Activated naive CD4-positive, alpha-beta T cell treated with anti-CD3 and anti-CD28 coated beads, Interleukin-2, amount 50 U/mL, for 72 hours (primary cell): ENCODE data around the gene FBXO41. TPM values are rescaled to one million over a fixed set of nuclear protein-coding genes. Genes with fewer than 3 reads are reported as not detected.

ENCODE experiments used
- ATAC-seq, 2 donors: fragments of 150-1000 bp; cut with Tn5 transposase; 2 replicates each; pipeline ENCODE4 v1.10.0; 2021; ENCODE audit warnings: mild to moderate bottlenecking in 2 of 2, moderate library complexity in 2 of 2
- DNase-seq, 2 donors: peaks; one replicate each; pipeline ENCODE4 v3.0.0; 2021 to 2022; ENCODE audit warnings: low spot score in 2 of 2
- H3K27ac Mint-ChIP-seq, 2 donors: one replicate each; pipeline ENCODE4 v1.8.0; 2022; ENCODE audit warnings: mild to moderate bottlenecking in 2 of 2, mixed read lengths in 2 of 2
- H3K36me3 Mint-ChIP-seq, 2 donors: one replicate each; pipeline ENCODE4 v1.8.0; 2022; ENCODE audit warnings: mixed read lengths in 2 of 2
- H3K9me3 Mint-ChIP-seq, 2 donors: one replicate each; pipeline ENCODE4 v1.8.0; 2022; ENCODE audit warnings: mixed read lengths in 2 of 2
- total RNA-seq, 2 donors: library from RNA; stranded (reverse); gene quantifications; one replicate each; pipeline ENCODE4 v1.2.3, GENCODE V29; 2022

Gene FBXO41
- total RNA-seq, 2 donors from 2014 or later = 16.0 to 41.5 TPM

- no peak for DNase-seq
- ATAC-seq = no peak
- peak overlapping the region in 1 of 2 donors; percentile 73 for H3K27ac Mint-ChIP-seq
- H3K9me3 Mint-ChIP-seq = no peaks in the 10 kb centered on the region
- peaks cover 30 to 33% of the 10 kb centered on the region in 2 donors for H3K36me3 Mint-ChIP-seq
Observed at GRCh38 chr2:73238149-73238548, 46.1 kb downstream of the FBXO41 start.

GRCh38 chr2:73237168-73237567, 47.1 kb downstream of the FBXO41 start:
- Mint-ChIP-seq H3K27ac (peak overlapping the region; percentile 63 to 88), H3K9me3 (no peaks in the 10 kb centered on the region), H3K36me3 (peaks cover 30 to 33% of the 10 kb centered on the region in 2 donors)
- no peak for DNase-seq
- ATAC-seq = no peak

GRCh38 chr2:73235315-73236028, 48.8 kb downstream of the FBXO41 start:
- peak overlapping the region; percentile 88 to 97 for H3K27ac Mint-ChIP-seq
- DNase-seq = no peak
- no peaks in the 10 kb centered on the region for H3K9me3 Mint-ChIP-seq
- no peak for ATAC-seq
- H3K36me3 Mint-ChIP-seq = peaks cover 30 to 33% of the 10 kb centered on the region in 2 donors

GRCh38 chr2:73233932-73234832, 50.1 kb downstream of the FBXO41 start, which contains the start of gene CCT7:
Gene CCT7 (plus strand): TSS chr2:73234308. CDS start chr2:73234379, 71 bp downstream.
- DNase-seq (peak; percentile 80 to 84), ATAC-seq (peak; percentile 46 to 77)
- no peaks in the 10 kb centered on the region for H3K9me3 Mint-ChIP-seq
- H3K27ac Mint-ChIP-seq = peak within 1 kb of the TSS; percentile 88 to 97
- peaks cover 30 to 33% of the 10 kb centered on the region in 2 donors for H3K36me3 Mint-ChIP-seq

- DNase-seq (peak; percentile 87 to 98), ATAC-seq (peak; percentile 91 to 93)
- H3K27ac Mint-ChIP-seq = peak within 1 kb of the TSS; percentile 88 to 97
- peaks cover 30 to 33% of the 10 kb centered on the region in 2 donors for H3K36me3 Mint-ChIP-seq
- no peaks in the 10 kb centered on the region for H3K9me3 Mint-ChIP-seq
Observed at GRCh38 chr2:73233154-73233931, 50.9 kb downstream of the FBXO41 start, which contains the start of gene PRADC1. Gene PRADC1 (minus strand): TSS chr2:73233239. CDS start chr2:73233160, 79 bp downstream.

GRCh38 chr2:73232403-73233153, 51.7 kb downstream of the FBXO41 start:
- ATAC-seq (peak in 1 of 2 donors; percentile 5), DNase-seq (peak in 1 of 2 donors; percentile 38)
- Mint-ChIP-seq H3K9me3 (no peaks in the 10 kb centered on the region), H3K36me3 (peaks cover 30 to 33% of the 10 kb centered on the region in 2 donors), H3K27ac (peak overlapping the region; percentile 88 to 97)

- Mint-ChIP-seq H3K9me3 (no peaks in the 10 kb centered on the region), H3K36me3 (no peaks in the 10 kb centered on the region), H3K27ac (no peak overlapping the region)
- no peak for ATAC-seq
- DNase-seq = no peak
Observed at GRCh38 chr2:73228631-73229030, 55.6 kb downstream of the FBXO41 start.

GRCh38 chr2:73227086-73227485, 57.2 kb downstream of the FBXO41 start:
- no peak for ATAC-seq
- Mint-ChIP-seq H3K9me3 (no peaks in the 10 kb centered on the region), H3K27ac (no peak overlapping the region), H3K36me3 (no peaks in the 10 kb centered on the region)
- no peak for DNase-seq

GRCh38 chr2:73225513-73226360, 58.5 kb downstream of the FBXO41 start:
- DNase-seq (no peak), ATAC-seq (no peak)
- peak overlapping the region; percentile 22 to 79 for H3K27ac Mint-ChIP-seq
- no peaks in the 10 kb centered on the region for H3K36me3 Mint-ChIP-seq
- no peaks in the 10 kb centered on the region for H3K9me3 Mint-ChIP-seq

GRCh38 chr2:73223821-73224220, 60.5 kb downstream of the FBXO41 start:
- Mint-ChIP-seq H3K9me3 (no peaks in the 10 kb centered on the region), H3K36me3 (no peaks in the 10 kb centered on the region), H3K27ac (peak overlapping the region; percentile 57 to 72)
- DNase-seq (no peak), ATAC-seq (peak in 1 of 2 donors; percentile 45)

GRCh38 chr2:73218298-73218697, 66.0 kb downstream of the FBXO41 start:
- no peaks in the 10 kb centered on the region for H3K9me3 Mint-ChIP-seq
- peaks cover 6 to 7% of the 10 kb centered on the region in 2 donors for H3K36me3 Mint-ChIP-seq
- DNase-seq (no peak), ATAC-seq (no peak)
- no peak overlapping the region for H3K27ac Mint-ChIP-seq

- no peaks in the 10 kb centered on the region for H3K9me3 Mint-ChIP-seq
- no peak for ATAC-seq
- no peak overlapping the region for H3K27ac Mint-ChIP-seq
- H3K36me3 Mint-ChIP-seq = peaks cover 6 to 7% of the 10 kb centered on the region in 2 donors
- no peak for DNase-seq
Observed at GRCh38 chr2:73217826-73218225, 66.5 kb downstream of the FBXO41 start.

GRCh38 chr2:73217160-73217559, 67.1 kb downstream of the FBXO41 start:
- no peaks in the 10 kb centered on the region for H3K9me3 Mint-ChIP-seq
- ATAC-seq (no peak), DNase-seq (no peak)
- peaks cover 6 to 7% of the 10 kb centered on the region in 2 donors for H3K36me3 Mint-ChIP-seq
- peak overlapping the region in 1 of 2 donors; percentile 25 for H3K27ac Mint-ChIP-seq

- H3K36me3 Mint-ChIP-seq = peaks cover 6 to 7% of the 10 kb centered on the region in 2 donors
- H3K9me3 Mint-ChIP-seq = no peaks in the 10 kb centered on the region
- peak overlapping the region; percentile 41 to 97 for H3K27ac Mint-ChIP-seq
- ATAC-seq (no peak), DNase-seq (no peak)
Observed at GRCh38 chr2:73215254-73215653, 69.0 kb downstream of the FBXO41 start.
